ENCODE results near the gene USH2A.

USH2A gene

DNA sequence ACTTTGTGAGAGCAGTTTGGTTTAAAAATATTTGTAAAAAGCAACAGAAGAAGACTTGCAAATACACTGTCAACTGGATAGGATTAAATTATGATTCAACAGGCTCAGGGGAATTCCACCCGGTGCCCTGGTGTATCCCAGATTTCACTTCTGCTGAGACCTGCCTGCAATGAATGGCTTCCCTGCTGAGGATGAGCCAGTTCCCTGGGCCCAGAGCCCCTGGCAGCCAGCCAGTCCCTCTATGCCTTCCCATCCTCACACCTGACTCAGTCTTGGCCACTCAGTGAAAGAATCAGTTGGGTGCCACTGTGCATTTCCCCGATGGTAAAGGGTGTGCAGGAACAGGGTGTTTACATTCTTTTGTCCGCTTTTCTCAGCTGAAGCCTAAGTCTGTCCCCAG, 791.8 kb downstream of the USH2A start:
- no peak for DNase-seq

DNA sequence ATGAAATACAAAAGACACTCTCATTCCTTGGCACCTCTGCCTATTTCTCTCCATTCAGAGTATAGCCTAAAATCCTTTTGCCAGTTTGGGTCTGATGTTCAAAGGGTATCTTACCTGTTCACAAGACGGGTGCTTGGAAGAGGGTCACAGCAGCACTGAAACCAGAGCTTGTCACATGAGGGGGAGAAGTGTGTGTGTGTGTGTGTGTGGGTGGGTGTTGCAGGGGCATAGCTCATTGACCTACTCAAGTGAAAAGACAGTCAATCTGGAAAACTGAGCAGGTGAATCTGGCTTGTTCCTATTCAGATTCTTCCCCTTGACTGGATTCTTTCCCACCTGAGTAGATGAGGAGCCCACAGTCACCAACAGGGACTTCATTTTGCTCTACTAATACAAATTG, 792.2 kb downstream of the USH2A start:
- no peak for DNase-seq

DNA sequence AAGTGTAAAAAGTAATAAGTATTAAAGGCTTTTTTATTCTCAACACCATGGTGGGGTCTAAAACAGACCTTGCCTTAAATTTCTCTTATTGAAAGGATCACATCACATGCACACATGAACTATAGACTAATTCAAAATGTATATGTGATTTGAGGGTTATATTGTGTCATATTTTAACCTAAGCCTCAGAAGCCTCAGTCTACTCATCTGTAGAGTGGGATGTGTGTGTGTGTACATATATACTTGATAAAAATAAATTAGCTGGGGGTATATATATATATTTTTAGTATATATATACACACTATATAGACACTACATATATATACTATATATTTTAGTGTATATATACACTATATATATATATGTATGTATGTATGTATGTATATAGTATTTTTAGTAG, 797.3 kb downstream of the USH2A start:
- no peak for DNase-seq

DNA sequence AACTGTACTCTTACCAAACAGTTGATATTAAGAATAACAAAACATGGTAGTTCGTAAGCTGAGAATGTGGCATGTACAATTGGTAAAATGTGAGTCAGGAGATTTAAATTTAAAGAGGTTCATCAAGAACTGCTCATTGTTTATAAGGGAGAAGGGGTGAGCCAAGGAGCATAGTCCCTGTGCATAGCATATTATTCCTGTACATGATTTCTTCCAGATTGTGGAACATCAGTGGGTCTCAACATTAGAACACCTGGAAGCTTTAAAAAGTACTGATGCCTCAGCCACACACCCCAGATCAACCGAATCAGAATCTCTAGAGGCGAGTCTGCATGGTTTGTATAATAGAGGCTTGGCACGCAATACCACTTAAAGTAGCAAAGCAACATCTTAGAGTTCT, 800.1 kb downstream of the USH2A start:
- no peak for DNase-seq

DNA sequence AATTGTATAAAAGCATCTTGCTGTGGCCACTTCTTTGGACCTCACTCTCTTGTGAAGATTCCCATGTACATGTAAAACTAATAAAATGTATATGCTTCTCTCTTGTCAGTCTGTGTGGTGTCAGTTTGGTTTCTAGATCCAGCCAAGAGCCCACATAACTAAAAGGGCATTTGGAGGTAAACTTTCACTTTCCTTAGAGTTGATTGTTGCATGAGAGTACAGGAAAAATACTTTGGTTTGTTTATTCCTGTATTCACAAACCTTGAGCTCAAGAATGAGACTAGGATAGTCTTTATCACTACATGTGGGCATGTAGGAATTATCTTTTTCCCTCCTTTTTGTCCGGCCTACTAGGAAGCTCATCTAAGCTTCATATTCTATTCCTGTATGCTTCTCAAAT, 805.3 kb downstream of the USH2A start:
- no peak for DNase-seq

DNA sequence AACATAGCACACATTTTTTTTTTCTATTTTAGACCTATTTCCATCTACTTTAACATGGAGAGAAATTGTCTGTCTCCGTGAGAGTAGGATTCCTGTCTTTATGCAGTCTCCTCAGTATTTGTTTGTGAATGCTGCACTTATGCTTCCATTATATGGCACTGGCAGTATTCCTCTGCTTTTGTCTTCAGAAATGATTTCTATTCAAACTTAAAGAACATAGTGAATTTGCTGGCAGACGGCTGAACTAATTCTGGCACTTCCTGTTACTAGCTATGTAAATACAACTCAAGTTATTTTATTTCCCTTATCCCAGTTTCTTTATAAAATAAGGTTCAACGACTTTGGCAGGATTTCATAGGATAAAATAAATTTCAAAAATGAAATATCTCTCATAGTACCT, 810.9 kb downstream of the USH2A start:
- DNase-seq, result no peak

DNA sequence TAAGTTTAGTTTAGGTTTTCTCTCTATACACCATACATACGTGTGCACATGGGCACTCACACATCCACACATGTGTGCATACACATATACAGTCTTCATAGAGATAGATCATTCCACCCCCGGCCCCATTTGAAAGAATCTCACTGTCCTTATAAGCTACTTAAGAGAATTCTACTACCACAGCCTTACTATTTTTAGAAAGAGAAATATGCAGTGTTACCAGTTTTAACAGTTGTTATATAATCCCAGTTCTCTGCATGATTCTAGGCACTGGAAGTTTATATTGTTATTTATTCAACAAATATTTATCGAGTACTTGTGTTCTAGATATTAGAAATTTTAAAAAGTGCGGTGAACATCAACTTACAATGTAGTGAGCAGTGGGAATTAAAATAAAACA, 814.6 kb downstream of the USH2A start:
- DNase-seq, result no peak

DNA sequence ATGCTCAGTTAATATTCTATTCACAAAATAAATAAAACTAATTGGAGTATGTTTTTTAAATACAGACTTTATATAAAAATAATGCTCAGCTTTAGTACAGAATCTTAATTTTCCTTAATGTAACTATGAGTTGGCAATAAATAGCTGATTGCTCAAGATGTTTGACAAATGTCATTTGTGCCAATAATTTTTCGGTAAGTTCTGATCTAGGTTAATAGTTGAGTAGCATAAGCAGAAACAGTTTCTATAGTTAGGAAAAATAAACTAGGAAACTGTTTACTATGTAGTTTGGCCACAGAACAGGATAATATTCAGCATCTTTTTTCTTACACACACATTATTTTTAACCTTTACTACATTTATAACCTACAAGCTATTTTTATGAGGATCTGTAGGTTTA, 815.8 kb downstream of the USH2A start:
- no peak for DNase-seq

DNA sequence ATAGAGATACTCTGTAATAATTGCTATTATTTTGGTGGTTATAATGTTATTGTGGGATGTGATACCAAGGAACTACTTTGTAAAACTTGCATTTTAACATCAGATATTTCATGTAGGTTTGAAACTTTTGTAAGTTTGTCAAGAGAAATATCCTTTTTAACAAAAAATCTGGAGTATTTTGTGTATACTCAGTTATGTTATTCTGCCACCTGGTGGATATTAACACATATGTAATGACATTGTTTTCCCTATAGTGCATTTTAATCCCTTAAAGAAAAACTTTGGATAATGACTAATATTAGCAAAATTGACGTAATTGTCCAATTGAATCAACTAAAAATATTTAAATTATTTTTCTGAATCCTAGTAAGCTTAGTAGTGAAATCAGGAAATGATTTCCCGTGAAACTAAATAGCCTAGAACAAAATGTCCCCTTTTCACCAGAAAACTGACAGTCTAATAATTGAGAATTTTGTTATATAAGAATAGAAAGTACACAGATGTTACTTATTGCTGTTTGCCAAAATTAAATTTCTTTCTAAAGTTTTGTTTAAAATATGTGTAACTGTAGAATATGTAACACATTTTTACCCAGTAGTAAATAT, 816.6 kb downstream of the USH2A start:
- no peak for DNase-seq

DNA sequence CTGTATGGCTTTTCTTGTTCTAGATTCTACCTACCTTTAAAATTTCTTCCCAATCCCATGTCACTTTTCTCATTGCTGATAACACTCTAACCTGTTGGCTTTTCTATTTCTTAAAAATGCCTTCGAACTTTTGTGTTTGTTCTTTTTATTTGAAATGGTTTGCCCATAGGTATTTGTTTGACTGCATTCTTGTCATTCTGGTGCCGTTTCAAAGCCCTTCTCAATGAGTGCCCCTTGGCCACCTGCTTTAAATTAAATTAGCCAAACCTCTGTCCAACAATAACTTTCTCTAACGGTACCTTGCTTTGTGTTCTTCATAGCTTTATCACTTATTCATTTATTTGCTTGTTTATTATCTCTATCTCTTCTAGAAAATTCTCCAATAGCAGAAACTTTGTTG, 817.2 kb downstream of the USH2A start:
- no peak for DNase-seq

DNA sequence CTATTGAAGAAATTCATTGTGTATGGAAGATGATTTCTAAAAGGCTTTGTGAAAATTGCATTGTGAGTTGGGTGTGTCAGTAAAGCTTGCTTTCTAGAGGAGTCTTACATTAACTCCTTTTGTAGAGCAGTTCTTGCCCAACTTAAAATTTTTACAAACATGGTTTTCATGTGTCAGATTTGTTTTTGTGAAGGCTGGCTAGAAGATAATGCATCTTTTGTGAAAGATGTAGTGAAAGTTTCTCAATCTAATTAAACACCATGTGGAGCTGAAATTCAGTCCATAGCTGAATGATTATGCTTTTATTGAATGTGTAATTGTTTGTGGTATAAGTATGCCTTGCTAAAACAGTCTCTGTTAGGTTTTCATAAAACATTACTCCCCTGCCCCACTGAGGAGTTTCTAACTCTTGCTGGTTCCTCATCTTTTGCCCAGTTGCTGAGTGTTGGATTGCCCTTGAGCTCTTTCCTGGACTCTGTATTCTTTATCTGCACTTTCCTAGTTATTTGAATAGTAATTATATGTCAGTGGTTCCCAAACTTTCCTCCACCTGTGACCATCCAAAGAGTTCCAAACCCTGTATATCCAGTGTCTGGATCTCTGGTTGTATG, 818.1 kb downstream of the USH2A start:
- no peak for DNase-seq

DNA sequence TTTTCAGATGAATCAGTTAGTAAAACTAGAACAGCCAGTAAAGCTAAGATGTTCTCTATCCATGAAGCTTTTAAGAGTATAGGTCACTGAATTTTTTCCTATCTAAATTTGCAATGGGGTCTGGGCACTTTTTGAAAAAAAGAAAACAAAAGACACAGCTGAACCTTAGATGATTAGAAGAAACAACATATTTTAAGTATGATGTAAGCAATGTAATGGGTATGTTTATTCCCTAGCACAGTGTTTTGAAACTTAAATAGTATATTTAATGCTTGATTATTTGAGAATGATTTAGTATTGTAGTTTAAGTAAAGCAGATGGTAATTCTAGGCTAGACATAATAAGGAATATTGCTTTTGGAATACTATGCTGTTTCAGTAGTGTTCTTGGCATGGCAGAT, 819.9 kb downstream of the USH2A start:
- DNase-seq, result no peak

DNA sequence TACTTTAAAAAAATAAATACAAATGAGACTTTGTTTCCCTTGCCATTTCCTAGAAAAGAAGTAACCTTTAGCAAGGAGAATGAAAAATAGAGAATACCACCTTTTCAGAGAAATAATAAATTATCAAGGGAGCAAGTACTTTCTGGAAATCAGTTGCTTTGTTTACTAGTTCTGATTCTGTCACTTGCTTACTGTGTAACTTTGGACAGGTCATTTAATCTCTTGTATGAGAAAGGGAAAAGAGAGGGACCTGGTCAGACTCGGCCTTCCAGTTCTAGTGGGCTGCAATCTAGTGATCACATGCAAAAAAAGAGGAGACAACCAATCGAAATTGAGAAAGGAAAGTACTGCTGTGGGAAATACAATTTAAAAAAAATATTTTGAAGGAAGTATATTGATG, 822.0 kb downstream of the USH2A start:
- DNase-seq, result no peak

DNA sequence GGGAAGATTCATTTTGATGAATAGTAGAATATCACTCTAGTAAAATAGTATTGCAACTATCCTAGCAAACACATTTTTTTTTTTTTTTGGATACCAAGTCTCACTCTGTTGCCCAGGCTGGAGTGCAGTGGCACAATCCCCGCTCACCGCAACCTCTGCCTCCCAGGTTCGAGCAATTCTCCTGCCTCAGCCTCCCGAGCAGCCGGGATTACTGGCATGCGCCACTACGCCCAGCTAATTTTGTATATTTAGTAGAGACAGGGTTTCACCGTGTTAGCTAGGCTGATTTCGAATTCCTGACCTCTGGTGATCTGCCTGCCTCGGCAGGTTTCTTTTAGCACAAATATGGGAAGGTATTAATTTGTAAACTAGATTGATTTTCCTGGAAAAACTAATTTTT, 822.4 kb downstream of the USH2A start:
- no peak for DNase-seq

DNA sequence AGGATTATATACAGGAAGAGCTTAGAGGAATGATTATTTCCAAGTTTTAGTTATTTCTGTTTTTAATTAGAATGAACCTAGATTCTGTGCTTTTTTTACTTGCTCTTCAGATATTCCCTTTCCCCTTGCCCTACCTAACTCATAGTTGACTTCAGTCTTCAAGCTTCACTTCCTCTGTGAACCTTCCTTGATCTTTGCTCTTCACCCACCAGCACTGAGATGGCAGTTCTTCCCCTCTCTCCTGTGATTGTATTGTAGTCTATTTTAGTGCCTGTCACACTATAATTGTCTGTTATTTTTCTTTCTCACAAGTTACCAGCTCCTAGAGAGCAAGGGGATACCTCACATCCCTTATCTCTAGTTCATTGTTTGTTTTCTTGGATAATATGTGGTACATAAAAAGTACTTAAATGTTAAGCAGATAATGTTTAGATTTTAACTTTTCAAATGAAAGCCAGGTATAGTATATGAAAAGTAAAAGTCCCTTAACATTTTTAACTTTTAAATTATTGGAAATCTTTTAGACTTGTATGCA, 822.9 kb downstream of the USH2A start:
- DNase-seq, result no peak

DNA sequence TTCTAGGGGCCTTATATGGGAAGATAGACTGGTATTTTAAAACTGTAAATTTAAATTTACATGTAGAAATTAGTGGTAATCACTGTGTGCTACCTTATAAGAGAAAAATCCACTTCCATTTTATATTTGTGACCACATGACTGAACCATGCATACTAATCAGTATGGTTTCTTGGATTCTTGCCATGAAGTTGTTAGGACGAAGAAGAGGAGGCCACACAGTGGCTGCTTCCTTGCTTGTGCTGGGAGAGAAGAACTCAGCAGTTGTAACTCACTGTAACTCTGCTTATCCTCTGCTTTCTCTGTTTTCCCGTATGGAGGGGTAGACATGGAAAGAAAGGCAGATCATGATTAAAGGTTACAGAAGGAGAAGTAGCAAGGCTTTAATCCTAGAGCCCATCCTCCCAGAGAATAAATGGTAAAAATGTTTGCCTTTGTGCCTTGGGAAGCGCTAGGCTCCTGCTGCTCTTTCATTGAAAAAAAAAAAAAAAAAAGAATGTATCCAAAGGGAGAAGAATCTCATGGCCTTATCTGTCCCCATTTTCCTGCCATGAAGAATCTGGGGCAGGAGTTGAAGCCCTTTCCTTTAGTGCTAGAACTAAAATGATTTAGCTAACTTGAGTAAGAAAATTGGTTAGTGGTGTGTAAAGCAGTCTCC, 823.7 kb downstream of the USH2A start:
- no peak for DNase-seq

DNA sequence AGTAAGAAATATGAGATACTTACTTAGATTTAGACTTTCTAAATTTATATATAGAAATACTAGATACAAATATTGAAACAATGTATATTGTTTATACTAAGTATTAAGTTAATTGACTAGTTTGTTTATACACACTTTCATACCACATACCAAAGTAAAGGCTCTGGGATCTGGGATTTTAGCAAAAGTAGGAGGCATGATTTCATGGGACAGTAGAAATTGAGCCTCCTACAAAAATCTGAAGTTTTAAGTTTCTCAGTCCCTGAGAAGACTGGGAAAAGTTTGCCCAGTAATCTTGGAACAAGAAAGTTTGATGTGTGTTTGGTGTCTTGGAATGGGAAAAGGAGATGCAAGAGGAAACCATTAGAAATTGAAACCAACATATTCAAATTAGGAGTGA, 825.3 kb downstream of the USH2A start:
- no peak for DNase-seq

DNA sequence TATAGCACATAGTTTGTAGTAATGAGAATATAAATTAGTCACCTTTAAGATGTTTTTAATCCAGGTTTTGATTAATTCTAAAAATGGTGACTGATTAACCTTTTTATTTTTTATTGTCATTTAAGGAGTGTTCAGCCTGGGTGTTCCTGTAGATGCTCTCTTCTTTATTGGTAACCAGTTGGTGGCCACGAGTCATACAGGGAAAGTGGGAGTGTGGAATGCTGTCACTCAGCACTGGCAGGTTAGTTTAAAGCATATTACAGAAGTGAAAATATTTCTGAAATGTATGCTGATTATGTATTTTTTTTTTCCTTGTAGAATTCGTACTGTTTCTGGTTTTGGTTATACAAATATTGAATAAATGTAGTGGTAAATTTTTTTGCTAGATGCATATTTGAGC, 828.0 kb downstream of the USH2A start:
- no peak for DNase-seq

DNA sequence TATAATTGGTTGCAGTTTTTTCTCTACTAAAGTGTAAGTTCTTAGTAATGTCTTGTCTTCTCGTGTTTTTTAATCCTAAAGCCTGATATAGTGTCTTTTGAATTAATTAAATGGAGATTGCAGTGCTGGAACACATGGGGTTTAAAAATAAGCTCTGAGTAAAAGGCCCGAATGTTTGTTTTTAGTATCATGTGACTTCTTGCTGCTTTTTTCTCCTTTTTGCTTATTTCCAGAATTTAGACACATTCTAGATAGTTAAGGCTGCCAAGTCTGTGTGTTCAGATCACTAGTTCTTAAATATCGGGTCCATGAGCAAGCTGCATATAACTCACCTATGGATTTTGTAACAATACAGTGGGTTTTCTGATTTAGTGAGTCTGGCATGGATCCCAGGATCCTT, 828.6 kb downstream of the USH2A start:
- no peak for DNase-seq

DNA sequence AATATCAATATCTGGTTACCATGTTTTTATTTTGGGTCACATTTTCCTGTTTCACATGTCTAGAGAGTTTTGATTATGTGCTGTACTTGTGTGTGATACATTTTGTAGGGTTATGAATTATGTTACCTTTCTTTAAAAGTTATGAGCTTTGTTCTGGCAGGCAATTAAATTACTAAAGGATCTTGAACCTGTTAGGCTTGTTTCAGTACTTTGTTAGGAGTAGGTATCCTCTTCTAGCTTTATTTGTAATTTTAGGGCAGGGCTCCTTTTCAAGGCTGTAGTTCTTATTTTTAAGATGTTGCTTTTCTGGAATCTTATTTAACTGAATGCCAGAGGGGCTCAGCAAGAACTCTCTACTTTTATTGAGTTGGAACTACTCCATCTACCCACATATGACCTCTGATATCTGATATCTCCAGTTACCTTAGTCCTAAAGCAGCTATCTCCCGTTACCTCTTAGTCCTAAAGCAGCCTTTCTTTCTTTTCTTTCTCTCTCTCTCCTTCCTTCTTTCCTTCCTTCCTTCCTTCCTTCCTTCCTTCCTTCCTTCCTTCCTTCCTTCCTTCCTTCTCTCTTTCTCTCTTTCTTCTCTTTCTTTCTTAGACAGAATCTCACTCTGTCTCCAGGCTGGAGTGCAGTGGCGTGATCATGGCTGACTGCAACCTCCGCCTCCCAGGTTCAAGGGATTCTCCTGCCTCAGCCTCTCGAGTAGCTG, 832.3 kb downstream of the USH2A start:
- no peak for DNase-seq

DNA sequence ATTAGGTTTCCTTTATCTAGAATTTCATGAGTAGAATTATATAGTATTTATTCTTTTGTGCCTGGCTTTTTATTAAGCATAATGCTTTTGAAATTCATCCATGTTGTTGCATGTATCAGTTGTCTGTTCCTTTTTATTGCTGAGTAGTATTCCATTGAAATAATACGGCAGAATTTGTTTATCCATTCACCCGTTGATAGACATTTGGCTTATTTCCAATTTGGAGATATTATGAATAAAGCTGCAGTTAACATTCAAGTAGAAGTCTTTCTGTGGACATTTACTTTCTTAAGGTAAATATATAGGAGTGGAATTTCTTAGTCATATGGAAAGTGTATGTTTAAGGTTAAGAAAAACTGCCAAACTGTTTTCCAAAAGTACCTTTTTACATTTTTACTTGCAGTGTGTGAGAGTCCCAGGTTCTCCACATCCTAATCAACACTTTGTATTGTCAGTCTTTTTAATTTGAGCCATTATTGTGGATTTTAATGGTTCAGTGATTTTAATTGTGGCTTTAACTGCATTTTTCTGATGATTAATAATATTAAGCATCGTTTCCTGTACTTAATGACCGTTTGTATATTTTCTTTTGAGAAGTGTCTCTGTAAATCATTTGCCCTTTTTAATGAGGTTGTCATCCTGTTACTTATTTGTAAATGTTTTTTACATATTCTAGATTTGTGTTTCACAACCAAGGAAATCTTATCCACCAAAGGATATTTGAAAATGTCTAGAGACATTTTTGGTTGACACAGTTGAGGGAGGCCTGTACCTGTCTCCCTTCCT, 833.4 kb downstream of the USH2A start:
- DNase-seq, result no peak

DNA sequence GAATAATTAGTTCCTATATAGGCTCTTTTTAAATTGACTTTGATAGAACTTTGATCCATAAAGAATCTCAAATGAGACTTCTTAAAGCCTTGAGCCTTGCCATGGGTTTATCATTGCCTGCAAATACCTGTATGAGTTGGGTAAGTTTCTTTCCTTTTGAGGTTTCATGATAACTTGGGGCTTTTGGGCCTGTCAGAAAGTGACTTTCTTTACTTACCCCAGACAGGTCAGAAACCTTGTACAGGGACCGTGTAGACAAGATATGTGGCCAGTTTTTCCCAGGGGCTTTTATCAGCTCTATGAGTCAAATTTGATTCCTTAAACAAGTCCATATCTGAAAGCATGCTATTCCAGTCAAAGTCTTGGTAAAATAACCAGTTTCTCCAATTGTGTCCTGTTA, 838.9 kb downstream of the USH2A start:
- no peak for DNase-seq

DNA sequence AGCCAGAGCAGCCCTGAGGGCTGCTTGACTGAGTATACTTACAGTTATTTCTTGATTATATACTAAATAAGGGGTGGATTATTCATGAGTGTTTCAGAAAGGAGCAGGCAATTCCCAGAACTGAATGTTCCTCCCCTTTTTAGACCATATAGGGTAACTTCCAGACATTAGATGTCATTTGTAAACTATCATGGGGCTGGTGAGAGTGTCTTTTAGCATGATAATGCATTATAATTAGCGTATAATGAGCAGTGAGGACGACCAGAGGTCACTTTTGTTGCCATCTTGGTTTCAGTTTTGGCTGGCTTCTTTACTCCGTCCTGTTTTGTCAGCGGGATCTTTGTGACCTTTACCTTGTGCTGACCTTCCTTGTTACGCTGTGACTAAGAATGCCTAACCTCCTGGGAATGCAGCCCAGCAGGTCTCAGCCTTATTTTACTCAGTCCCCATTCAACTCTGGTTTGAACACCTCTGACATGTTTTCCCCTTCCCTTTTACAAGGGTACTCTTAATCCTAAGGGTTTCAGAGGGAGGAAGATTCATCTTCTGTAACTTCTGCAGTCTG, 840.0 kb downstream of the USH2A start:
- DNase-seq, result no peak

Data from CD4-positive, alpha-beta T cell treated with Interleukin-17A for 1 hour (primary cell).